Measurements from ENCODE around the gene CRYBG2. TPM values are rescaled to one million over a fixed set of nuclear protein-coding genes. Genes with fewer than 3 reads are reported as not detected.
A peak's percentile ranks its signal among the peaks of the same experiment; 100 is the strongest.

CRYBG2 gene
- total and polyA plus RNA-seq, 2 of the 13 experiments (the other 11 are each of a cell fraction or from before 2014, with no cell fraction given): 1.3 to 2.9 TPM

DNA sequence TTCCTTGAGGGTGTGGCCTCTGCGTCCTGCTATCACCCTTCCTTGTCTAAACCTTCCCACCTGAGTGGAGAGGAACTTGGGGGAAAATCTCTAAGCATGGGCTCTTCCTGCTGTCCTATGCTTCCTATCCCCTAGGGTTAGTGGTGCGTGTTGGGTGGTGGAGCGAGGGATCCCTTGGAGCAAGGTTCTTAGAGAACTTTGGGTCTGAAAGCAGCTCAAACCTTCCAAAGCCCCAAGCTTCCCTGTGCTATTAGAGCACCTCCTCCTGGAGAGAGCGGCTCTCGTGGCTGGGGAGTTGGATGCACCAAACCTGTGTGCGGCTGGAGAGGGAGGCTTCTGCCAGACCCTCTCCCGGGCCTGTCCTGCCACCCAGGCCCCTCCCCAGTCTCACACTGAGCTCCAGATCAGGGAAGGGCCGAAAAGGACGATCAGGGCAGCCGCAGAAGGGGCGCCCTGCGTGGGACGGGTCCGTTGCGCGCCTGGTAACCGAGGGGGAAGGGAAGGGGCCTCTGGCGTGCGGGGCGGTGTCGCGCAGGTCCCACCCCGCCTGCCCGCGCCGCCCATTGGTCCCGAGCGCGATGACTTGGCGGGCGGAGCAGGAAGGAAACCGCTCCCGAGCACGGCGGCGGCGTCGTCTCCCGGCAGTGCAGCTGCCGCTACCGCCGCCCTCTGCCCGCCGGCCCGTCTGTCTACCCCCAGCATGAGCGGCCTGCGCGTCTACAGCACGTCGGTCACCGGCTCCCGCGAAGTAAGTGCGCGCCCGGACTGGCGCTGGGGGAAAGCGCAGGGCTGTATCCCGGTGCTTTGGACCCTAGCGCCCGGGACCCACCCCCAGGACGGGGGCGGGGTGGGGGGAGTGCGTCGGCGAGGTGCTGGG is 74.2 kb downstream of the CRYBG2 start, which contains the start of gene SH3BGRL3 (continued):
- no peak for TF ChIP-seq RFX3 (CRISPR knock-in tag; IDR thresholded peaks at IDR 0.05)
- TF ChIP-seq MXD4 (CRISPR knock-in tag; IDR thresholded peaks at IDR 0.05): peak; percentile 90
- no peak for TF ChIP-seq HOXA7 (CRISPR knock-in tag; IDR thresholded peaks at IDR 0.05)
- TF ChIP-seq, protein P1, sequence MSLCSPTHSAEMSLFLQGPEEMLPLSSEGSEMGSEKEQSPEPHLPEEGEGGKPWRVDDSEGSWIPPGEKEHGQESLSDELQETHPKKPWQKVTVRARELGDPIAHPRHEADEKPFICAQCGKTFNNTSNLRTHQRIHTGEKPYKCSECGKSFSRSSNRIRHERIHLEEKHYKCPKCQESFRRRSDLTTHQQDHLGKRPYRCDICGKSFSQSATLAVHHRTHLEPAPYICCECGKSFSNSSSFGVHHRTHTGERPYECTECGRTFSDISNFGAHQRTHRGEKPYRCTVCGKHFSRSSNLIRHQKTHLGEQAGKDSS (CRISPR knock-in tag; IDR thresholded peaks at IDR 0.05; ENCODE audit: borderline replicate concordance, low read depth): 0 out of 2 replicates have a peak, but pooled peaks have one; percentile 47
- TF ChIP-seq, protein P2, sequence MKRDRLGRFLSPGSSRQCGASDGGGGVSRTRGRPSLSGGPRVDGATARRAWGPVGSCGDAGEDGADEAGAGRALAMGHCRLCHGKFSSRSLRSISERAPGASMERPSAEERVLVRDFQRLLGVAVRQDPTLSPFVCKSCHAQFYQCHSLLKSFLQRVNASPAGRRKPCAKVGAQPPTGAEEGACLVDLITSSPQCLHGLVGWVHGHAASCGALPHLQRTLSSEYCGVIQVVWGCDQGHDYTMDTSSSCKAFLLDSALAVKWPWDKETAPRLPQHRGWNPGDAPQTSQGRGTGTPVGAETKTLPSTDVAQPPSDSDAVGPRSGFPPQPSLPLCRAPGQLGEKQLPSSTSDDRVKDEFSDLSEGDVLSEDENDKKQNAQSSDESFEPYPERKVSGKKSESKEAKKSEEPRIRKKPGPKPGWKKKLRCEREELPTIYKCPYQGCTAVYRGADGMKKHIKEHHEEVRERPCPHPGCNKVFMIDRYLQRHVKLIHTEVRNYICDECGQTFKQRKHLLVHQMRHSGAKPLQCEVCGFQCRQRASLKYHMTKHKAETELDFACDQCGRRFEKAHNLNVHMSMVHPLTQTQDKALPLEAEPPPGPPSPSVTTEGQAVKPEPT (CRISPR knock-in tag; IDR thresholded peaks at IDR 0.05; ENCODE audit: low read depth): no peak
- TF ChIP-seq ZNF235 (CRISPR knock-in tag; IDR thresholded peaks at IDR 0.05; ENCODE audit: borderline replicate concordance): 0 out of 2 replicates have a peak, but pooled peaks have one; percentile 28
- TF ChIP-seq ZNF598 (CRISPR knock-in tag; IDR thresholded peaks at IDR 0.05; ENCODE audit: borderline replicate concordance): no peak; the same call in 1 of the 2 replicates
- TF ChIP-seq ZNF17 (CRISPR knock-in tag; IDR thresholded peaks at IDR 0.05): no peak
- no peak for TF ChIP-seq MZF1 (CRISPR knock-in tag; IDR thresholded peaks at IDR 0.05; ENCODE audit: borderline replicate concordance)
- TF ChIP-seq, protein P3, sequence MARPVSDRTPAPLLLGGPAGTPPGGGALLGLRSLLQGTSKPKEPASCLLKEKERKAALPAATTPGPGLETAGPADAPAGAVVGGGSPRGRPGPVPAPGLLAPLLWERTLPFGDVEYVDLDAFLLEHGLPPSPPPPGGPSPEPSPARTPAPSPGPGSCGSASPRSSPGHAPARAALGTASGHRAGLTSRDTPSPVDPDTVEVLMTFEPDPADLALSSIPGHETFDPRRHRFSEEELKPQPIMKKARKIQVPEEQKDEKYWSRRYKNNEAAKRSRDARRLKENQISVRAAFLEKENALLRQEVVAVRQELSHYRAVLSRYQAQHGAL (CRISPR knock-in tag; IDR thresholded peaks at IDR 0.05; ENCODE audit: not compliant biosample characterization): no peak
- TF ChIP-seq GTF2F1 (IDR thresholded peaks at IDR 0.05; ENCODE audit: low read length): no peak
- TF ChIP-seq ZNF138 (CRISPR knock-in tag; IDR thresholded peaks at IDR 0.05; ENCODE audit: low read depth): no peak
- TF ChIP-seq, protein P4, sequence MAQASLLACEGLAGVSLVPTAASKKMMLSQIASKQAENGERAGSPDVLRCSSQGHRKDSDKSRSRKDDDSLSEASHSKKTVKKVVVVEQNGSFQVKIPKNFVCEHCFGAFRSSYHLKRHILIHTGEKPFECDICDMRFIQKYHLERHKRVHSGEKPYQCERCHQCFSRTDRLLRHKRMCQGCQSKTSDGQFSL (CRISPR knock-in tag; IDR thresholded peaks at IDR 0.05): no peak
- TF ChIP-seq PHB2 (IDR thresholded peaks at IDR 0.05; ENCODE audit: partially characterized antibody): no peak
- no peak for TF ChIP-seq ZBTB1 (CRISPR knock-in tag; IDR thresholded peaks at IDR 0.05; ENCODE audit: borderline replicate concordance)
- TF ChIP-seq, protein P5, sequence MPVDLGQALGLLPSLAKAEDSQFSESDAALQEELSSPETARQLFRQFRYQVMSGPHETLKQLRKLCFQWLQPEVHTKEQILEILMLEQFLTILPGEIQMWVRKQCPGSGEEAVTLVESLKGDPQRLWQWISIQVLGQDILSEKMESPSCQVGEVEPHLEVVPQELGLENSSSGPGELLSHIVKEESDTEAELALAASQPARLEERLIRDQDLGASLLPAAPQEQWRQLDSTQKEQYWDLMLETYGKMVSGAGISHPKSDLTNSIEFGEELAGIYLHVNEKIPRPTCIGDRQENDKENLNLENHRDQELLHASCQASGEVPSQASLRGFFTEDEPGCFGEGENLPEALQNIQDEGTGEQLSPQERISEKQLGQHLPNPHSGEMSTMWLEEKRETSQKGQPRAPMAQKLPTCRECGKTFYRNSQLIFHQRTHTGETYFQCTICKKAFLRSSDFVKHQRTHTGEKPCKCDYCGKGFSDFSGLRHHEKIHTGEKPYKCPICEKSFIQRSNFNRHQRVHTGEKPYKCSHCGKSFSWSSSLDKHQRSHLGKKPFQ (CRISPR knock-in tag; IDR thresholded peaks at IDR 0.05; ENCODE audit: insufficient replicate concordance): no peak
- TF ChIP-seq RAD51 (IDR thresholded peaks at IDR 0.05; ENCODE audit: borderline replicate concordance): no peak
- TF ChIP-seq, protein P6, sequence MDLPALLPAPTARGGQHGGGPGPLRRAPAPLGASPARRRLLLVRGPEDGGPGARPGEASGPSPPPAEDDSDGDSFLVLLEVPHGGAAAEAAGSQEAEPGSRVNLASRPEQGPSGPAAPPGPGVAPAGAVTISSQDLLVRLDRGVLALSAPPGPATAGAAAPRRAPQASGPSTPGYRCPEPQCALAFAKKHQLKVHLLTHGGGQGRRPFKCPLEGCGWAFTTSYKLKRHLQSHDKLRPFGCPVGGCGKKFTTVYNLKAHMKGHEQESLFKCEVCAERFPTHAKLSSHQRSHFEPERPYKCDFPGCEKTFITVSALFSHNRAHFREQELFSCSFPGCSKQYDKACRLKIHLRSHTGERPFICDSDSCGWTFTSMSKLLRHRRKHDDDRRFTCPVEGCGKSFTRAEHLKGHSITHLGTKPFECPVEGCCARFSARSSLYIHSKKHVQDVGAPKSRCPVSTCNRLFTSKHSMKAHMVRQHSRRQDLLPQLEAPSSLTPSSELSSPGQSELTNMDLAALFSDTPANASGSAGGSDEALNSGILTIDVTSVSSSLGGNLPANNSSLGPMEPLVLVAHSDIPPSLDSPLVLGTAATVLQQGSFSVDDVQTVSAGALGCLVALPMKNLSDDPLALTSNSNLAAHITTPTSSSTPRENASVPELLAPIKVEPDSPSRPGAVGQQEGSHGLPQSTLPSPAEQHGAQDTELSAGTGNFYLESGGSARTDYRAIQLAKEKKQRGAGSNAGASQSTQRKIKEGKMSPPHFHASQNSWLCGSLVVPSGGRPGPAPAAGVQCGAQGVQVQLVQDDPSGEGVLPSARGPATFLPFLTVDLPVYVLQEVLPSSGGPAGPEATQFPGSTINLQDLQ (CRISPR knock-in tag; IDR thresholded peaks at IDR 0.05): no peak
- TF ChIP-seq JDP2 (CRISPR knock-in tag; IDR thresholded peaks at IDR 0.05; ENCODE audit: borderline replicate concordance): no peak
